A549 (cell line): ENCODE measurements around the gene CDKN2A.

ENCODE experiments used
- CHD2 ChIP-seq: fragments of 150-350 bp; IDR thresholded peaks from 2 replicates; pipeline ENCODE4 v1.6.1; 2014; ENCODE audit warnings: low read length; ENCODE audit not compliant: partially characterized antibody
- CTCF ChIP-seq: fragments of >200 bp; sonication (Bioruptor Twin); formaldehyde crosslinking; IDR thresholded peaks from 3 replicates; pipeline ENCODE4 v1.5.1; 2016
- KDM1A ChIP-seq: fragments of 200-600 bp; sonication (generic); IDR thresholded peaks from 2 replicates; pipeline ENCODE4 v1.6.1; 2016; ENCODE audit warnings: low read depth, mild to moderate bottlenecking
- KDM5A ChIP-seq: fragments of 200-600 bp; sonication (generic); IDR thresholded peaks from 2 replicates; pipeline ENCODE4 v1.6.1; 2016; ENCODE audit warnings: antibody characterized with exemption, mild to moderate bottlenecking
- MAFK ChIP-seq: fragments of 450-650 bp; IDR thresholded peaks from 2 replicates; pipeline ENCODE4 v1.6.1; 2014; ENCODE audit not compliant: partially characterized antibody
- POLR2A ChIP-seq: IDR thresholded peaks from 2 replicates; pipeline ENCODE4 v1.6.1; 2012; ENCODE audit warnings: mild to moderate bottlenecking, low read length
- RCOR1 ChIP-seq: fragments of 150-350 bp; IDR thresholded peaks from 2 replicates; pipeline ENCODE4 v1.6.1; 2014; ENCODE audit warnings: antibody characterized with exemption, low read length, low read depth
- RFX5 ChIP-seq: fragments of 450-650 bp; IDR thresholded peaks from 2 replicates; pipeline ENCODE4 v1.7.1; 2014; ENCODE audit warnings: antibody characterized with exemption, mild to moderate bottlenecking, moderate library complexity
- TF ChIP-seq, protein P1 (sequence below): fragments of 250-450 bp; sonication (Bioruptor Pico); IDR thresholded peaks from 2 replicates; pipeline ENCODE4 v1.5.0; 2021; ENCODE audit warnings: mild to moderate bottlenecking, moderate library complexity, borderline replicate concordance

DNA sequence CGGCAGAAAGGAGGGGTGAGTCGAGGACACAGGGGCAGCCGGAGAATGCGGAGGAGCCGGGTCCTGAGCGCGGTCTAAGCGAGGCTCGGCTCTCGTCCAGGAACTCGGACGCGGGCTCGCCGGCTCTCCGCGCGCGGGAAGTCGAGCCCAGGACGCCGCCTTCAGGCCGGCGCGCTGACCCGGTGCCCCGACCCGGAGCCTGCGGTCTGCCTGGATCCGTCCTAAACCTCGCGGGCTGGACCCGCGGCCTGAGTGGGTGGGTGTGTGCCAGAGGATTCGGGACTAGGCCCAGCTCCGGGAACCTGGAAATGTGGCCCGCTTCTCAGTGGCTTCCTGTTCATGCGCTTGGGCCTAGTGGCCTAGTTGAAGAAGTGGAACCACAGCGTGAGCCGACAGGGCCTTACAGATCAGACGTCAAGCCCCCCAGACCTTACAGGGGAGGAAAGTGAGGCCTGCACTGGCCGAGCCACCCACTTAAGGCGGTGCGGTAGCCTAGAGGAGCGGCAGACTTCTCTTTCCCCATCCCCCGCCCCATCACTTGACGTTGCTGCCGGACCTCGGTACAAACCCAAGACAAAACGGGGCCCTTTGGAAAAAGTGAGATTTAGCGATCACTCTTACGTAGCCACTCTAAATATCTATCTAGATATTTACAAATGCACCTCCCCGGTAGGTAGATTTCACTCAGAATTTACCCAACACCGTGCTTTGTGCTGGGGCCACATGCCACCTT, 1.6 kb upstream of the CDKN2A start:
- TF ChIP-seq MAFK (no peak), CTCF (no peak), CHD2 (no peak), POLR2A (no peak), KDM1A (no peak), RFX5 (no peak), KDM5A (no peak), RCOR1 (no peak)
- TF ChIP-seq, protein P1, sequence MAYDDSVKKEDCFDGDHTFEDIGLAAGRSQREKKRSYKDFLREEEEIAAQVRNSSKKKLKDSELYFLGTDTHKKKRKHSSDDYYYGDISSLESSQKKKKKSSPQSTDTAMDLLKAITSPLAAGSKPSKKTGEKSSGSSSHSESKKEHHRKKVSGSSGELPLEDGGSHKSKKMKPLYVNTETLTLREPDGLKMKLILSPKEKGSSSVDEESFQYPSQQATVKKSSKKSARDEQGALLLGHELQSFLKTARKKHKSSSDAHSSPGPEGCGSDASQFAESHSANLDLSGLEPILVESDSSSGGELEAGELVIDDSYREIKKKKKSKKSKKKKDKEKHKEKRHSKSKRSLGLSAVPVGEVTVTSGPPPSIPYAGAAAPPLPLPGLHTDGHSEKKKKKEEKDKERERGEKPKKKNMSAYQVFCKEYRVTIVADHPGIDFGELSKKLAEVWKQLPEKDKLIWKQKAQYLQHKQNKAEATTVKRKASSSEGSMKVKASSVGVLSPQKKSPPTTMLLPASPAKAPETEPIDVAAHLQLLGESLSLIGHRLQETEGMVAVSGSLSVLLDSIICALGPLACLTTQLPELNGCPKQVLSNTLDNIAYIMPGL, result no peak
